ENCODE results near the gene FAM3A. TPM values are rescaled to one million over a fixed set of nuclear protein-coding genes. Genes with fewer than 3 reads are reported as not detected.

FAM3A gene
- total and polyA plus RNA-seq, 2 experiments from 2014 or later, result 12.0 to 16.5 TPM

GRCh38 chrX:154466907-154467306, 49.1 kb downstream of the FAM3A start (continued):
- TF ChIP-seq REST (IDR thresholded peaks at IDR 0.05; ENCODE audit: unreplicated experiment), result no peak
- TF ChIP-seq JUNB (IDR thresholded peaks at IDR 0.05; ENCODE audit: unreplicated experiment), result no peak
- no peak for TF ChIP-seq ETS1 (IDR thresholded peaks at IDR 0.05)
- TF ChIP-seq STAT1 (IDR thresholded peaks at IDR 0.05; ENCODE audit: unreplicated experiment), result no peak
- TF ChIP-seq POLR2AphosphoS5 (IDR thresholded peaks at IDR 0.05; ENCODE audit: low read depth), result no peak
- TF ChIP-seq ZNF114 (CRISPR knock-in tag; IDR thresholded peaks at IDR 0.05), result no peak
- TF ChIP-seq CTCF (conservative IDR thresholded peaks at IDR 0.05; ENCODE audit: low read depth in 2 of 2), result no peak
- no peak for TF ChIP-seq CREB1 (CRISPR knock-in tag; IDR thresholded peaks at IDR 0.05; ENCODE audit: low read depth)
- TF ChIP-seq NANOG (IDR thresholded peaks at IDR 0.05; ENCODE audit: borderline replicate concordance), result no peak

- H3F3A ChIP-seq (replicated peaks; ENCODE audit: low read depth), result no peaks in the 10 kb centered on the region
- H2AFZ ChIP-seq, result no peak overlapping the region
- no peak overlapping the region for H3K4me3 ChIP-seq
- H3K9me2 ChIP-seq (ENCODE audit: insufficient read depth), result no peaks in the 10 kb centered on the region
- H3K9me3 Mint-ChIP-seq, result no peaks in the 10 kb centered on the region
- peaks cover 12% of the 10 kb centered on the region for H3K36me3 Mint-ChIP-seq (ENCODE audit: low read depth)
- DNase-seq (ENCODE audit: low spot score) (no peak), ATAC-seq (no peak)
- H3K27me3 ChIP-seq (ENCODE audit: insufficient read depth), result no peaks in the 10 kb centered on the region
- H3K36me3 ChIP-seq (ENCODE audit: insufficient read depth), result no peaks in the 10 kb centered on the region
- no peaks in the 10 kb centered on the region for H3K79me2 ChIP-seq (replicated peaks; ENCODE audit: insufficient read depth)
- no peak overlapping the region for H3K27ac ChIP-seq (ENCODE audit: low read depth)
- no peaks in the 10 kb centered on the region for H4K20me1 ChIP-seq (replicated peaks; ENCODE audit: insufficient read depth)
- H3K4me2 ChIP-seq, result no peak overlapping the region
- no peaks in the 10 kb centered on the region for H3K27me3 Mint-ChIP-seq (ENCODE audit: insufficient read depth, low read depth, poor library complexity)
- no peak overlapping the region for H3K4me3 Mint-ChIP-seq
- no peaks in the 10 kb centered on the region for H3K4me1 ChIP-seq (ENCODE audit: insufficient read depth)
- no peak overlapping the region for H3K27ac Mint-ChIP-seq
- H3K4me1 Mint-ChIP-seq, result no peaks in the 10 kb centered on the region
- TF ChIP-seq POLR2AphosphoS5 (IDR thresholded peaks at IDR 0.05; ENCODE audit: low read depth) (no peak), NANOG (IDR thresholded peaks at IDR 0.05; ENCODE audit: borderline replicate concordance) (no peak), ZNF114 (CRISPR knock-in tag; IDR thresholded peaks at IDR 0.05) (no peak), CTCF (conservative IDR thresholded peaks at IDR 0.05; ENCODE audit: low read depth in 2 of 2) (no peak), ZNF331 (CRISPR knock-in tag; IDR thresholded peaks at IDR 0.05; ENCODE audit: low read depth) (no peak), EZH2phosphoT487 (IDR thresholded peaks at IDR 0.05; ENCODE audit: unreplicated experiment) (no peak), EZH2 (IDR thresholded peaks at IDR 0.05; ENCODE audit: low read depth, unreplicated experiment) (no peak)
Measured at GRCh38 chrX:154466036-154466435, 50.0 kb downstream of the FAM3A start.

Data from GM23338 (cell line).